ENCODE data around the gene GPR62. TPM values are rescaled to one million over a fixed set of nuclear protein-coding genes. Genes with fewer than 3 reads are reported as not detected.
A peak's percentile ranks its signal among the peaks of the same experiment; 100 is the strongest.
"Not testable (repeated sequence)": the region's sequence is repeated elsewhere in the genome, so short reads cannot be mapped to it uniquely, and the experiment has no call there.

Gene GPR62
- total RNA-seq, 1 donor from 2014 or later, result not detected

- H3K27ac Mint-ChIP-seq, result no peak overlapping the region
- peaks cover 12% of the 10 kb centered on the region for H3K4me1 Mint-ChIP-seq (ENCODE audit: unreplicated experiment)
- H3K36me3 Mint-ChIP-seq, result peaks cover 4% of the 10 kb centered on the region
- DNase-seq (ENCODE audit: extremely low spot score, unreplicated experiment), result no peak
- H3K9me3 Mint-ChIP-seq, result no peaks in the 10 kb centered on the region
- H3K4me3 Mint-ChIP-seq, result no peak overlapping the region
- no peak for TF ChIP-seq CTCF (conservative IDR thresholded peaks at IDR 0.05)
- no peaks in the 10 kb centered on the region for H3K27me3 Mint-ChIP-seq
These were observed 32.4 kb downstream of the GPR62 start for GRCh38 chr3:51987568-51987967.

GRCh38 chr3:51988286-51989146 lies 33.3 kb downstream of the GPR62 start:
- H3K9me3 Mint-ChIP-seq, result no peaks in the 10 kb centered on the region
- peaks cover 4% of the 10 kb centered on the region for H3K36me3 Mint-ChIP-seq
- no peak for TF ChIP-seq CTCF (conservative IDR thresholded peaks at IDR 0.05)
- peak overlapping the region; percentile 63 for H3K27ac Mint-ChIP-seq
- no peak overlapping the region for H3K4me3 Mint-ChIP-seq
- DNase-seq (ENCODE audit: extremely low spot score, unreplicated experiment), result no peak
- no peaks in the 10 kb centered on the region for H3K27me3 Mint-ChIP-seq
- H3K4me1 Mint-ChIP-seq (ENCODE audit: unreplicated experiment), result peaks cover 8% of the 10 kb centered on the region

- H3K27ac Mint-ChIP-seq; H3K27me3 Mint-ChIP-seq; H3K4me3 Mint-ChIP-seq; DNase-seq (ENCODE audit: extremely low spot score, unreplicated experiment); H3K9me3 Mint-ChIP-seq: not testable (repeated sequence)
- Mint-ChIP-seq H3K36me3 (peaks cover 17% of the 10 kb centered on the region), H3K4me1 (ENCODE audit: unreplicated experiment) (peaks cover 11% of the 10 kb centered on the region)
These were observed 35.4 kb downstream of the GPR62 start for GRCh38 chr3:51990501-51990971.

- TF ChIP-seq CTCF (conservative IDR thresholded peaks at IDR 0.05), result no peak
- Mint-ChIP-seq H3K4me1 (ENCODE audit: unreplicated experiment) (peaks cover 16% of the 10 kb centered on the region), H3K4me3 (peak overlapping the region; percentile 1), H3K36me3 (peaks cover 21% of the 10 kb centered on the region), H3K9me3 (no peaks in the 10 kb centered on the region), H3K27ac (no peak overlapping the region), H3K27me3 (peaks cover 5% of the 10 kb centered on the region)
- DNase-seq (ENCODE audit: extremely low spot score, unreplicated experiment), result no peak
These were observed 37.0 kb downstream of the GPR62 start for GRCh38 chr3:51992017-51992682.

GRCh38 chr3:51993657-51994056 lies 38.5 kb downstream of the GPR62 start:
- H3K9me3 Mint-ChIP-seq; H3K27ac Mint-ChIP-seq; DNase-seq (ENCODE audit: extremely low spot score, unreplicated experiment): not testable (repeated sequence)
- peaks cover 22% of the 10 kb centered on the region for H3K4me1 Mint-ChIP-seq (ENCODE audit: unreplicated experiment)
- peaks cover 21% of the 10 kb centered on the region for H3K36me3 Mint-ChIP-seq
- H3K4me3 Mint-ChIP-seq, result peak overlapping the region; percentile 100
- peaks cover 11% of the 10 kb centered on the region for H3K27me3 Mint-ChIP-seq

- peaks cover 21% of the 10 kb centered on the region for H3K36me3 Mint-ChIP-seq
- no peak for TF ChIP-seq CTCF (conservative IDR thresholded peaks at IDR 0.05)
- peaks cover 22% of the 10 kb centered on the region for H3K4me1 Mint-ChIP-seq (ENCODE audit: unreplicated experiment)
- peak overlapping the region; percentile 100 for H3K27ac Mint-ChIP-seq
- H3K4me3 Mint-ChIP-seq, result peak overlapping the region; percentile 100
- DNase-seq (ENCODE audit: extremely low spot score, unreplicated experiment), result no peak
- H3K9me3 Mint-ChIP-seq, result no peaks in the 10 kb centered on the region
- H3K27me3 Mint-ChIP-seq, result peaks cover 14% of the 10 kb centered on the region
These were observed 39.3 kb downstream of the GPR62 start for GRCh38 chr3:51994530-51994929.
